Middle frontal gyrus (tissue), 1 donor: ENCODE data around the gene UBA7.
"Not testable (repeated sequence)": the region's sequence is repeated elsewhere in the genome, so short reads cannot be mapped to it uniquely, and the experiment has no call there.

Source experiments
- DNase-seq: peaks from one replicate; pipeline ENCODE4 v3.0.0-alpha.2; 2015; ENCODE audit warnings: low spot score; ENCODE audit errors: extremely low spot score

The UBA7 gene

DNA sequence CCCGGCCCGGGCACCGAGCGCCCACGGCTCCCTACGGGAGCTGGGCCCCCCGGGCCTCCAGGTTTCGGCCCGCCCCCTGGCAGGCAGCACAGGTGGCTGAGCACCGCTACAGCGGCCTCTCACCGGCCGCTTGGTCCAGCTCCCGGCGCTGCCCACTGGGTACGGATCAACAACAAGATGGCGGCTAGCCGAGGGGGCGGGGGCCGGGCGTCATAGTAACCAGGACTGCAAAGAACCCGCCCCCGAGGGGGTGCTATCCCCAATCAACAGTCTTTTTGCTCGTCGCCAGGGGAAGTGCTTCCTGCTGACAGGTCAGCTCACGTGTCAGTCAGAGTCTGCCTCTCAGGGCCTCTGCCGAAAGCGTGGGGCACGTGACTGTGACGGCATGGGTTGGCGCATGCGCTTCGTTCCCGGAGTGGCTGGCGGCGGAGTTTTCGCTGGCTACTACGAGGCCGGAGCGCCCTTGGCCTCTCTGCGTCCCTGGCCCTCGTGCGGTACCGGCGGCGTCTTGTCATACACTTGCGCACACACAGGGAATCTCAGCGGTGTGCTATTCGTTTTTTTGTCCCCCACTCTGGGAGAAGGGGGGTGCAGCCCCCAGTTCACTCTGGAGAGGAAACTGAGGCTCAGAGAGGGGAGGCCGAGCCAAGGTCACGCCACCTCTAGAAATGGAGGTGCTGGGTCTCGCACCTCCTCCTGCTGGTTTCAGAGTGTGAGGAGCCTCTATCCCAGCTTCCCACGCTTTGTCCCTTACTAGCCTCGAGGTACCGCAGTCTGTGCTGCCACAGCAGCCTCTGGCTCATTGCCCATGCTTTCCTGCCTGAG is 27.2 kb downstream of the UBA7 start, which contains the start of gene IP6K1:
Gene IP6K1 (minus strand): TSS at position 186 of the 825 bp plus-strand sequence. CDS start 38,502 bp downstream, outside the sequence.
- peak; percentile 100 for DNase-seq

DNA sequence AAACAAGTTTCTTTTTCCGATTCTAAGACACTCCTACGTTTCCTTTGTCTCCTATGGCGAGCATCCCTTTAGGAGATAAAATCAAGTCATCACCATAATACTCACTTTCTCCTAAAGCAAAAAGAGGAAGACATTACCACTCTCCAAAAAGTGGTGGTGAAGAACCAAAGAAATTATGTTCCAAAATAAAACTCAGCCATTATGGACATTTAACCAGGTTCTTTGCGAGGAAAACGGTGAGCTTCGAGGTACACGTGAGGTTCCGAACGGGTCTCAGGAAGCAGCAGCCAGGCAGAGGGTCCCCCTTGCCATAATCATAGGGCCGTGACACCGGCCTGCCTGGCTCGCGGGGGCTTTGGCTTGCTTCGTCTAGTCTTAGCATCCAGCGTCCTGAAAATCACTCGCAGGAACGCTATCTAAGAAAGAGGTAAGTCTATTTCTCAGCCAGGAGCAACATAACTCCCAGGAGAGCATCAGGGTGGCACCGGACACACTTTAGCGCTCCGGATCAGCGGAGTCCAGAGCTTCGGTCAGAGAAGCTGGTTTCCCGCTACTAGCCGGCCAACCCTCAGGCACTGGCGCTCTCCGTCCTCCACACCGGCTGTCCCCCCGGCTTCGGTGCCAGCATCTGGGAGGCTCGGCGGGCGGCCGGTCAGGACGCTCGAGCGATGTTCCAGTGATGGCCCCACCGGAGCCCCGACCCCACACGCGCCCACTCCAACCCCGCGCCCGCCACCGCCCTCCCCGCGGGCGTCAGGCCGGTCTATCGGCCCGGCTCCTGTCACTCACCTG is 28.0 kb downstream of the UBA7 start:
- no peak for DNase-seq

DNA sequence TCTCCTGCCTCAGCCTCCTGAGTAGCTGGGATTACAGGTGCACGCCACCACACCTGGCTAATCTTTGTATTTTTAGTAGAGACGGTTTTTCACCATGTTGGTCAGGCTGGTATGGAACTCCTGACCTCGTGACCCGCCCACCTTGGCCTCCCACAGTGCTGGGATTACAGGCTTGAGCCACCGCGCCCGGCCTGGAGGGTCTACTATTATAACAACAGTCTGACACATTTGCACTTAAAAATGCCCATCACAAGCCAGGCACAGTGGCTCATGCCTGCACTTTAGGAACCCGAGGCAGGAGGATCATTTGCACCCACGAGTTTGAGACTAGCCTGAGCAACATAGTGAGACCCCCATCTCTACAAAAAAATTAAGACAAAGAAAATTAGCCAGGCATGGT is 31.5 kb downstream of the UBA7 start:
- not testable (repeated sequence) for DNase-seq

DNA sequence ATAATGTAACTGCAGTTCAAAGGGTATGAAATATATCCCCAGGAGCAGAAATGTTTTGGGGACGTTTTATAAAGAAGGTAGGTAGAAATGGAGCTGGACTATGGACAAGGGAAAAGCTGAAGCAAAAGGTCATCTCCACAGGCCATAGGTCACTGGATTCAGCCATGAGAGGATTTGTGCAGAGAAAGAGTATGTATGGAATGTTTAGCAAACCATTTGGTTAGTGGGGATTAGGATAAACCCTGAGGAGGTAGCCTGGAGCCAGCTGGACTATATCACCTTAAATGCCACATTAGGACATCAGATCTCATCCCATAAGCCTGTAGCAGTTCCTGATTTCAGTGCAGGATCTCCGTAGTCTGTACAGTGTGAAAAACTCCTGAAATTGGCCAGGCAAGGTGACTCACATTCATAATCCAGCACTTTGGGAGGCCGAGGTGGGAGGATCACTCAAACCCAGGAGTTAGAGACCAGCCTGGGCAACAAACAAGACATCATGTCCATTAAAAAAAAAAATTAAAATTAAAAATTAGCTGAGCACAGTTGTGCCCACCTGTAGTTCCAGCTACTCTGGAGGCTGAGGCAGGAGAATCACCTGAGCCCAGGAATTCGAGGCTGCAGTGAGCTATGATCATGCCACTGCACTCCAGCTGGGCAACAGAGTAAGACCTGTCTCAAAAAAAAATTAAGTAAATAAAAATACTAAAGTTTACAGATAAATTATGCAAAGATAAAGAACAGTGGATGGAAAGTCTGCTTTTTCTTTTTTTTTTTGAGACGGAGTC is 32.1 kb downstream of the UBA7 start:
- no peak for DNase-seq

DNA sequence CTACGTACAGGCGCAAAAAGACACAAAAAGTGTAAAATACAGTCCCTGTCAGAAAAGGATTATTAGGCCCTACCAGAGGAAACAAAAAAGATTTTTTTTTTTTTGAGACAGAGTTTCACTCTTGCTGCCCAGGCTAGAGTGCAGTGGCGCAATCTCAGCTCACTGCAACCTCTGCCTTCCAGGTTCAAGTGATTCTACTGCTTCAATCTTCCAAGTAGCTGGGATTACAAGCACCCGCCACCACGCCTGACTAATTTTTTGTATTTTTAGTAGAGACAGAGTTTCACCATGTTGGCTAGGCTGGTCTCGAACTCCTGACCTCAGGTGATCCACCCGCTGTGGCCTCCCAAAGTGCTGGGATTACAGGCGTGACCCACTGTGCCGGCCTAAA is 32.8 kb downstream of the UBA7 start:
- not testable (repeated sequence) for DNase-seq

DNA sequence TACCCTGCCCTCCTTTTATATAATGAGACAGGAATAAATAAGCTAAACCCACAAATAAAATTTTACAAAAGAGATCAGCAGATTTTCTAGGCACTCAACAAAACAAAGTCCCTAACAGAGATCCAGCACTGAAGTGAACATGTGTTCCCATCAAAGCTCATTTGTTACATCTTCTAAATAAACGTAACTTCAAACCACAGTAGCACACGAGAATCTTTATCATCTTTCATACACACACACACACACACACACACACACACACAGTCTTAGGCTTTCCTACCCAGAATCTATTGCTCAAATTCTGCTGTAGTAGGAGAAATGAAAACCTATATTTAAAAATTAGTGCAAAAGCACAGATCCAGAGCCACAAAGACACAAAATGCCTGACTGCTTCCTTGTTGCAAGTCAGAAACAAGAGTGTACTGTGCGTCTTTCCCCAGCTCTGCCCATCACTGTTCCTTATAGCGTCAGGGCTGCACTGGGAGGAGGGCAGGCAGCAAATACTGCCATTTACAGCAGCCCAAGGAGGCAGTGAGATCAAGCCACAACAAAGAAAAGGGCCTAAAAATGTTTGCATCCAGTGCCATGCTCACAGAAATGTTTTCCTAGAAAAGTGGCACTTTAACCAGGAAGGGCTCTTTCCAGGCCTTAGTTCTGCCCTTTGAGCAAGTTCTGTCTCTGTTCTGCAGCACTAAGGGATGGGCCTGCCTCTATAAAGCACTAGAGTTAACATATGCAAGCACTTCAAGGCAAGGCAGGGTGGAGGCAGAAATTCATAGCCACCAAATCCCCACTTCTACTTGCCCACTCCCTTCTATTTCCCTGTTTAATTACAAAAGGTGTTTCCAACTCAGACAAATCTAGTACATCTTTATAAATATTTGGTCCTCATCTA is 33.4 kb downstream of the UBA7 start:
- no peak for DNase-seq

DNA sequence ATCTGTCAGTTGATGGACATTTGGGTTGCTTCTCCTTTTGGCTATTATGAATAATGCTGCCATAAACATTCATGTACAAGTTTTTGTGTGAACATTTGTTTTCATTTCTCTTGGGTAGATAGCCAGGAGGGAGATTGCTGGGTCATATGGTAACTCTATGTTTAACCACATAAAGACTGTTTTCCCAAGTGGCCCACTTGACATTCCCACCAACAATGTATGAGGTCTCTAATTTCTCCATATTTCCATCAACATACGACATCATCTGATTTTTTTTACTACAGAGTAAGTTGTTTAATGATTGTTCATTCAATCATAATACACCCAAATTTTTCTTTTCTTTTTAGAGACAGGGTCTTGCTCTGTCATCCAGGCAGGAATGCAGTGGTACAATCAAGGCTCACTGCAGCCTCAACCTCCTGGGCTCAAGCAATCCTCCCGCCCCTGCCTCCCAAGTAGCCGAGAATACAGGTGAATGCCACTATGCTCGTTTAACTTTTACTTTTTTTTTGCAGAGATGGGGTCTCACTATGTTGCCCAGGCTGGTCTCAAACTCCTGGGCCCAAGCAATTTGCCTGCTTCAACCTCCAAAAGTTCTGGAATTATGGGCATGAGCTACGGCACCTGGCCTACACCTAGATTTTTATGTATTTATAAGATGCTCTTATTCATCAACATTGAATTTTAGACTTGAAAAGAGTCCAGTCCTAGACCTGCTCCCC is 34.2 kb downstream of the UBA7 start:
- no peak for DNase-seq

DNA sequence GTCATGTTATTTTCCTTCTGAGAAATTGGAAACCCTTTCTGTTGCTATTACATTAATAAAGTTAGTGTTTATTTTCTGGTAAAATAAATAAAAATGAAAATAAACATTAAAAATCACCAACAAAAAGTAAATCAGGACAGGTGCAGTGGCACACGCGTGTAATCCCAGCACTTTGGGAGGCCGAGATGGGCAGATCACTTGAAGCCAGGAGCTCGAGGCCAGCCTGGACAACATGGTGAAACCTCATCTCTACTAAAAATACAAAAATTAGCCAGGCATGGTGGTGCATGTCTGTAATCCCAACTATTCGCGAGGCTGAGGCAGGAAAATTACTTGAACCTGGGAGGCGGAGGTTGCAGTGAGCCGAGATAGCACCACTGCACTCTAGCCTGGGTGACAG is 37.7 kb downstream of the UBA7 start:
- DNase-seq = not testable (repeated sequence)

DNA sequence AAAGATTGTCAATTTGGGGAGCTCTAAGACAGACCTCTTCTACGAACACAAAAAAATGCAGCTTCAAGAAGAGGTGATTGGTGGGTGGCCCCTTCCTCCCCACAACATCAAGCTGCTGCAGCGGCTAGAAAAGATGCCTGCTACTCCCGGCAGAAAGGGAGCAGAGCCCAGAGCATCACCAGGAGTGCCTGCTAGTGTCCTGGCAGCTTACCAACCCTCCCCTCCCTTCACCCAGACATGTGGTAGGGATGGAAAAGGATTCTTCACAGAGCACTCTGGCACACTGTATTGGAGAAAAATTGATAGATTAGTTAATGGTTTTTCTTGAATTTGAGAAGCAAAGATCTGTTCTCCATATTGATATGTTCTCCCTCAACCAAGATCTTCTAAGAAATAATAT is 38.2 kb downstream of the UBA7 start:
- peak; percentile 40 for DNase-seq

DNA sequence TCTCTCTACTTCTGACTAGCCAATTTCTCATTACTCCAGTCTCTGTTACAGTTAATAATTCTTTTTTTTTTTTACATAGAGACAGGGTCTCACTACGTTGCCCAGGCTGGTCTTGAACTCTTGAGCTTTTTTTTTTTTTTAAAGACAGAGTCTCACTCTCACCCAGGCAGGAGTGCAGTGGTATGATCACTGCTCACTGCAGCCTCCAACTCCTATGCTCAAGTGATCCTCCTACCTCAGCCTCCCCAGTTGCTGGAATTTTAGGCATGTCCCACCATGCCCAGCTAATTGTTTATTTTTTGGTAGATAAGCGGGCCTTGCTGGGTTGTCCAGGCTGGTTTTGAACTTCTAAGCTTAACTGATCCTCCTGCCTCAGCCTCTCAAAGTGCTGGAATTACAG is 41.0 kb downstream of the UBA7 start:
- DNase-seq = no peak

DNA sequence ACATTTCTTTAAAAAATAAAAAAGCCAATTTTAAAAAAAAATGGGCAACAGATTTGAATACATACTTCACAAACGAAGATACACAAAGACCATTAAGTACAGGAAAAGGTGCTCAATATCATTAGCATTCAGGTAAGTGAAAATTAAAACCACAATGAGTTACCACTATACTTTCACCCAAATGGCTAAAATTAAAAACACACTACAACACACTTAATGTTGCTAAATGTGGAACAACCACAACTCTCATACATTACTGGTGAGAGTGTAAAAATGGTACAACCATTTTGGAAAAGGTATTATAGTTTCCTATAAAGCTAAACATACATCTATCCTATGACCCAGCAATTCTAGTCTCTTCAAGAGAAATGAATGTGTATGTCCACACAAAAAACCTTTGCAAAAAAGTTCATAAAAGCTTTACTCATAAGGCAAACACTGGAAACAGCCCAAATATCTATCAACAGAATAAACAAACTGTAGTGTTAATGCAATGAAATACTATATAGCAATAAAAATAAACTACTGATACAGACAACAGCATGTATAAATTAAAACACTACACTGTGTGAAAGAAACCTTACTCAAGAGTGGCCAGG is 42.3 kb downstream of the UBA7 start:
- DNase-seq = no peak

DNA sequence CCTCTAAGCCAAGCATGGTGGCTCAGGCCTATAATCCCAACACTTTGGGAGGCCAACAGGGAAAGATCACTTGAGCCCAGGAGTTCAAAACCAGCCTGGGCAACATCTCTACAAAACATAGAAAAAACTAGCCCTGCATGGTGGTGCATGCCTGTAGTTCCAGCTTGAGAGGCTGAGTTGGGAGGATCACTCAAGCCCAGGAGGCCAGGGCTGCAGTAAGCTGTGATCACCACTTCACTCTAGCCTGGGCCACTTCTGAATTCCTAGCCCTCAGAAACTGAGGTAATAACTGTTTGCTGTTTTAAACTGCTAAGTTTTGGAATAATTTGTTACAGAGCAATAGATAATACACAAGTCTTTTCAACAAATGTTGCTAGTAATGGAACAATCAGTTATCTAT is 43.8 kb downstream of the UBA7 start:
- no peak for DNase-seq

DNA sequence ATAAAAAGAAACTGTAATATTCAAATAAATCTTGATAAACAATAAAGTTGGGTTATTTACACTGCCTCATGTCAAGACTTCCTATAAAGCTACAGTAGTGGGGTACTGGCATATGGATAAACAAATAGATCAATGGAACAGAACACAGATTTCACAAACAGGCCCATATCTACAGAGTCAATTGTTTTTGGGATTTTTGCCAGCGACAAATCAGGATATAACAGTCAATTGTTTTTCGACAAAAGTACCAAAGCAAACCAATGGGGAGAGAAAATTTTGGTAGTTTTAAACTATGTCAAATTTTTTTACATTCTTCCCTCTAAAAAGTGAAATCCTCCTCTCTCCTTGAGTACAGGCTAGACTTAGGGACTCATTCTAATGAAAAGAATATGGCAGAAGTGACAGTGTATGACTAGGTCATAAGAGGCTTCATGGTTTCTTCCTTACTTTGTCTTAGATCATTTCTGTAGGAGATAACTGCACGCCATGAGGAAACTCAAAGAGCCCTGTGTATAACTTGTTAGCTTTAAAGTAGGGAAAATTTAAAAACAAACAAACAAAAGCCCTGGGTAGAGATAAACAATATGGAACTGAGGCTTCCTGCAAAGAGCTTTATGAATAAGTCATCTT is 44.4 kb downstream of the UBA7 start:
- no peak for DNase-seq

DNA sequence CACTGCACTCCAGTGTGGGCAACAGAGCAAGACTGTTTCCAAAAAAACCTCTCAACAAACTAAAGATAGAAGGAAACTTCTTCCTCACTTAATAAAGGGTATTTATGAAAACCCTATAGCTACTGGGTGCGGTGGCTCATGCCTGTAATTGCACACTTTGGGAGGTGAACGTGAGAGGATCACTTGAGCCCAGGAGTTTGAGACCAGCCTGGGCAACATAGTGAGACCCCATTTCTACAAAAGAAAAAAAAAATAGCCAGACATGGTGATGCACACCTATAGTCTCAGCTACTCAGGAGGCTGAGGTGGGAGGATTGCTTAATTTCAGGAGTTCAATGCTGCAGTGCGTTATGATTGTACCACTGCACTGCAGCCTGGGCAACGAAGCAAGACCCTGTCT is 49.8 kb downstream of the UBA7 start:
- no peak for DNase-seq

DNA sequence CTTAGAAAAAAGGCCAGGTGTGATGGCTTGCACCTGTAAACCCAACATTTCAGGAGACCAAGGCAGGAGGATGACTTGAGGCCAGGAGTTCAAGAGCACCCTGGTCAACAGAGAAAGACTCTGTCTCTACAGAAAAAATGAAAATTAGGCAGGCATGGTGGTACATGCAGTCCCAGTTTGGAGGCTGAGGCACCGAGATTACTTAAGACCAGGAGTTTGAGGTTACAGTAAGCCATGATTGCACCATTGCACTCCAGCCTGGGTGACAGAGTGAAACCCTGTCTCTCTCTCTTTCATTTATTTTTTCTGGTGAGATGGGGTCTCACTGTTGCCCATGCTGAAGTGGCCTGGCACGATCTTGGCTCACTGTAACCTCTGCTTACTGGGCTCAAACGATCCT is 52.1 kb downstream of the UBA7 start:
- DNase-seq = no peak

DNA sequence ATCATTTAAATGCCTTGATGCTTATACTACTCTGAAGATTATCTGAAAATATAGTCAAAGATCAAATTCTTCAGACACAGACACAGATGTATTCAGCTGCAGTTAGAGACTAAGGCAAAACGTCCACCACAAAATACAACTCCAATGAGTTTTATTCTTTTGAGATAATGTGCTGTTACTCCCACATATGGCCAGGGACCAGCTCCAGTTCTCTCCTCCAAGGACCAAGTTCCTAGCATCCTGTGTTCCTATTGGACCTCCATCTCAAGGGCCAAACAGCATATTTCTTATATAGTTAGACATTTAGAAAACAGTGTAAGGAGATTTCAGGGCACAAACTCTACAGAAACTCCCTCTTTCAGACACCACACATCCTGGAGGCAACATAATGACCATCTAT is 54.5 kb downstream of the UBA7 start:
- DNase-seq = no peak

DNA sequence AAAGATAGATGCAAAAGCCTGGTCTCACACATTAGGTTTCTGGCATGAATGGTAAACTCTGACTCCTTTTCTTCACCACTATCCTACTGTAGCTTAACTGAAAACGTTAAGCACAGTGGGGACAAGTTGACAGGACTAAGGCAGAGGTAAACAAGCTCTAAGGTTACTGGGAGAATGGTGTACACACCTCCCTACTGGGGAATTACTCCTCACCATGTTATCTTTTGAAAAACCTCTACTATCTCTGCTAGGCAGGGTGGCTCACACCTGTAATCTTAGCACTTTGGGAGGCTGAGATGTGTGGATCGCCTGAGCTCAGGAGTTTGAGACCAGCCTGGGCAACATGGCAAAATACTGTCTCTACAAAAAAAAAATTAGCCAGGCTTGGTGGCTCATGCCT is 56.6 kb downstream of the UBA7 start:
- DNase-seq = no peak

DNA sequence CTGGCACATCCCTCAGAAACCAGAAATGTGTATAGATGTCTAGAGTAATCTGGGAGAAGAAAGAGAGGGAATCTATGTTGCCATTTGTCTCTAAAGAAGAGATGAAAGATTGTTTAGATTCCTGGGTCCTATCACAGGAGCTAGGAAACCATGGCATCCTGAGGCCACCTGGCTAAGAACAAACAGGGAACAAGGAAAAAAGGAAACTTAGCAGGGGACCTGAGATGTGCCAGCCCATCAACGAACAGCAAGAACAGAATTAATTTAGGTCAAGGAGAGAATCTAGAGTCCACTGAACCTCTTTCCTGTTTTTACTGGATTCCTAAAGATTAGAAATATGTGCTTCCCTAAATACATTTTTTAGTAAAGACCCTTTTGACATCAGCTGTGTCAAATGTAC is 57.7 kb downstream of the UBA7 start:
- DNase-seq = no peak
